ENCODE measurements around the gene RNF213. TPM values are rescaled to one million over a fixed set of nuclear protein-coding genes. Genes with fewer than 3 reads are reported as not detected.

RNF213 gene
- total RNA-seq, 1 experiment from 2014 or later = 71.4 TPM

- Histone ChIP-seq H3K27me3 (ENCODE audit: low read length) (no peaks in the 10 kb centered on the region), H3K27ac (ENCODE audit: low read length) (no peak overlapping the region)
- POLR2A ChIA-PET (ENCODE audit: unreplicated experiment) = no interaction called here
Measured at GRCh38 chr17:80248894-80249710, 11.6 kb upstream of the RNF213 start.

DNA sequence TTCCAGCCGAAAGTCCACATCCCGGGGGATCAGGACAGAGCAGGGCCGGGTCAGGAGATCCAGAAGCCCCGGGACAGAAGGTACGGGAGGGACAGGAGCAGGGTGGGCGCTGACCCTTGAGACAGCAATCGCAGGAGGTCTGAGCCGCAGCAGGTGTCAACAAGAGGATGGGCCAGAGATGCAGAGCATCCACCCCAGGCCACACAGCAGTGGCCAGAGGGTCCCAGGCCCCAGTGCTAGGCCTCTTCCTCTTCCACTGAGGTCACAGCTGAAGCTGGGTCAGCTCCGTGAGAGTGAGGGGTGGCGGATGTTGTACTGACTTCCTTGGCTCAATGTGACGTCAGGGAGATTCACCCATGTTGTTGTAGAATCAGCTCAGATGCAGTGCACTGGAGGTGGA lies 8.7 kb upstream of the RNF213 start:
- DNase-seq = no peak
- H3K4me1 ChIP-seq (ENCODE audit: insufficient read depth, low read length) = peaks cover 28% of the 10 kb centered on the region
- POLR2A ChIA-PET (ENCODE audit: unreplicated experiment) = no interaction called here
- H3K36me3 ChIP-seq (ENCODE audit: low read depth, low read length) = no peaks in the 10 kb centered on the region
- BruUV-seq (replicated peaks) = no TSS peak
- H3K4me3 ChIP-seq (ENCODE audit: low read length) = no peak overlapping the region
- H3K27ac ChIP-seq (ENCODE audit: low read length) = no peak overlapping the region
- intact Hi-C loops (cut with micrococcal nuclease) = loop anchor here (2.0 to 5.0 kb wide), 3 partner anchors 55 to 169 kb away; partner anchors contain the start of gene GAA
- H4K20me1 ChIP-seq (ENCODE audit: low read length) = no peaks in the 10 kb centered on the region
- ATAC-seq = no peak
- H3F3A ChIP-seq (ENCODE audit: low read length, unreplicated experiment) = peaks cover 4% of the 10 kb centered on the region
- no peak overlapping the region for H3K4me2 ChIP-seq (ENCODE audit: low read length)
- H3K9ac ChIP-seq (ENCODE audit: low read length) = no peak overlapping the region
- no peaks in the 10 kb centered on the region for H3K9me3 ChIP-seq (ENCODE audit: low read length)
- H3K27me3 ChIP-seq (ENCODE audit: low read length) = no peaks in the 10 kb centered on the region
- H3K9me2 ChIP-seq (replicated peaks; ENCODE audit: low read length) = no peaks in the 10 kb centered on the region
- H2AFZ ChIP-seq (ENCODE audit: low read length) = no peak overlapping the region
- H3K79me2 ChIP-seq (ENCODE audit: low read length) = no peaks in the 10 kb centered on the region
- TF ChIP-seq CTCF (conservative IDR thresholded peaks at IDR 0.05; ENCODE audit: low read depth, low read length) = no peak
- CTCF ChIA-PET = no interaction called here

More at GRCh38 chr17:80248894-80249710, 11.6 kb upstream of the RNF213 start:
- no peaks in the 10 kb centered on the region for H3F3A ChIP-seq (ENCODE audit: low read length, unreplicated experiment)
- intact Hi-C loops (cut with micrococcal nuclease) = no loop called here
- TF ChIP-seq CTCF (conservative IDR thresholded peaks at IDR 0.05; ENCODE audit: low read depth, low read length) = no peak
- no peak for TF ChIP-seq EZH2phosphoT487 (IDR thresholded peaks at IDR 0.05; ENCODE audit: borderline replicate concordance, low read length)
- no peak for TF ChIP-seq EZH2 (IDR thresholded peaks at IDR 0.05; ENCODE audit: low read length, unreplicated experiment)
- no peak overlapping the region for H2AFZ ChIP-seq (ENCODE audit: low read length)
- H3K9me2 ChIP-seq (replicated peaks; ENCODE audit: low read length) = no peaks in the 10 kb centered on the region
- no peaks in the 10 kb centered on the region for H3K36me3 ChIP-seq (ENCODE audit: low read depth, low read length)
- ATAC-seq = no peak
- no peaks in the 10 kb centered on the region for H3K9me3 ChIP-seq (ENCODE audit: low read length)
- H3K4me1 ChIP-seq (ENCODE audit: insufficient read depth, low read length) = peaks cover 15% of the 10 kb centered on the region
- H3K9ac ChIP-seq (ENCODE audit: low read length) = no peak overlapping the region
- no peak overlapping the region for H3K4me3 ChIP-seq (ENCODE audit: low read length)
- no TSS peak for BruUV-seq (replicated peaks)
- CTCF ChIA-PET = no interaction called here
- no peak overlapping the region for H3K4me2 ChIP-seq (ENCODE audit: low read length)
- DNase-seq = no peak
- H3K79me2 ChIP-seq (ENCODE audit: low read length) = no peaks in the 10 kb centered on the region
- no peaks in the 10 kb centered on the region for H4K20me1 ChIP-seq (ENCODE audit: low read length)

DNA sequence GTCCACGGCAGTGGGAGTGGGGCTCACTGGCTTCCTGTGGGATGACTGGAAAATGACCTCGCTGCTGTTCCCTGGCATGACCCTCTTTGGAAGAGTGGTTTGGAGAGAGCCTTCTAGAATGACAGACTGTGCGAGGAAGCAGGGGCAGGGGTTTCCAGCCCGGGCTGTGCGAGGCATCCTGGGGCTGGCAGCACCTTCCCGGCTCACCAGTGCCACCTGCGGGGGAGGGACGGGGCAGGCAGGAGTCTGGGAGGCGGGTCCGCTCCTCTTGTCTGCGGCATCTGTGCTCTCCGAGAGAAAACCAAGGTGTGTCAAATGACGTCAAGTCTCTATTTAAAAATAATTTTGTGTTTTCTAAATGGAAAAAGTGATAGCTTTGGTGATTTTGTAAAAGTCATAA lies 7.8 kb upstream of the RNF213 start:
- Histone ChIP-seq H3K27ac (ENCODE audit: low read length) (no peak overlapping the region), H3K9ac (ENCODE audit: low read length) (no peak overlapping the region), H3K36me3 (ENCODE audit: low read depth, low read length) (no peaks in the 10 kb centered on the region), H3K27me3 (ENCODE audit: low read length) (no peaks in the 10 kb centered on the region), H3K79me2 (ENCODE audit: low read length) (no peaks in the 10 kb centered on the region), H4K20me1 (ENCODE audit: low read length) (no peaks in the 10 kb centered on the region), H3K4me1 (ENCODE audit: insufficient read depth, low read length) (peaks cover 28% of the 10 kb centered on the region), H3F3A (ENCODE audit: low read length, unreplicated experiment) (peaks cover 4% of the 10 kb centered on the region), H2AFZ (ENCODE audit: low read length) (no peak overlapping the region), H3K4me2 (ENCODE audit: low read length) (no peak overlapping the region), H3K9me2 (replicated peaks; ENCODE audit: low read length) (no peaks in the 10 kb centered on the region), H3K4me3 (ENCODE audit: low read length) (no peak overlapping the region), H3K9me3 (ENCODE audit: low read length) (no peaks in the 10 kb centered on the region)
- BruUV-seq (replicated peaks) = no TSS peak
- ChIA-PET CTCF (no interaction called here), POLR2A (ENCODE audit: unreplicated experiment) (no interaction called here)
- no peak for TF ChIP-seq EZH2 (IDR thresholded peaks at IDR 0.05; ENCODE audit: low read length, unreplicated experiment)
- TF ChIP-seq EZH2phosphoT487 (IDR thresholded peaks at IDR 0.05; ENCODE audit: borderline replicate concordance, low read length) = no peak
- peak; percentile 91 for TF ChIP-seq CTCF (conservative IDR thresholded peaks at IDR 0.05; ENCODE audit: low read depth, low read length)
- peak; percentile 83 for DNase-seq
- intact Hi-C loops (cut with micrococcal nuclease) = loop anchor here (1.0 to 5.0 kb wide), 4 partner anchors 56 to 170 kb away; partner anchors contain the start of genes EIF4A3 and GAA
- ATAC-seq = peak; percentile 68
